GM23338 (cell line): Measurements from ENCODE around the gene ERVMER34-1. TPM values are rescaled to one million over a fixed set of nuclear protein-coding genes. Genes with fewer than 3 reads are reported as not detected.

Source experiments
- ATAC-seq: fragments of 200-7000 bp; cut with Tn5 transposase; 3 replicates; pipeline ENCODE4 v1.9.1; 2020
- DNase-seq: peaks from one replicate; pipeline ENCODE4 v3.0.0-alpha.2; 2015; ENCODE audit warnings: low spot score
- H2AFZ ChIP-seq: fragments of 200-600 bp; sonication (generic); 2 replicates; pipeline ENCODE4 v1.8.0; 2016; ENCODE audit warnings: antibody characterized with exemption, mild to moderate bottlenecking, moderate library complexity
- H3F3A ChIP-seq: fragments of 200-600 bp; sonication (generic); replicated peaks from 2 replicates; pipeline ENCODE4 v1.8.0; 2017; ENCODE audit warnings: antibody characterized with exemption, mixed run types, low read depth
- H3K27ac ChIP-seq: fragments of 200-600 bp; sonication (generic); 2 replicates; pipeline ENCODE4 v1.6.1; 2016; ENCODE audit warnings: low read depth
- H3K27me3 ChIP-seq: fragments of 200-600 bp; sonication (generic); 2 replicates; pipeline ENCODE4 v1.8.0; 2016; ENCODE audit warnings: mild to moderate bottlenecking, mixed run types, moderate library complexity; ENCODE audit not compliant: insufficient read depth
- H3K36me3 ChIP-seq: fragments of 200-600 bp; sonication (generic); 2 replicates; pipeline ENCODE4 v1.8.0; 2016; ENCODE audit warnings: mild to moderate bottlenecking; ENCODE audit not compliant: insufficient read depth
- H3K4me1 ChIP-seq: fragments of 200-600 bp; sonication (generic); 2 replicates; pipeline ENCODE4 v1.8.0; 2016; ENCODE audit warnings: mild to moderate bottlenecking, moderate library complexity; ENCODE audit not compliant: insufficient read depth
- H3K4me2 ChIP-seq: fragments of 200-600 bp; sonication (generic); 2 replicates; pipeline ENCODE4 v1.7.1; 2017; ENCODE audit warnings: mixed run types
- H3K4me3 ChIP-seq: fragments of 200-600 bp; sonication (generic); 2 replicates; pipeline ENCODE4 v1.6.1; 2016; ENCODE audit warnings: mixed run types
- H3K79me2 ChIP-seq: fragments of 200-600 bp; sonication (generic); replicated peaks from 2 replicates; pipeline ENCODE4 v1.8.0; 2017; ENCODE audit warnings: mild to moderate bottlenecking; ENCODE audit not compliant: insufficient read depth
- H3K9me2 ChIP-seq: fragments of 200-600 bp; sonication (generic); 2 replicates; pipeline ENCODE4 v1.8.0; 2017; ENCODE audit not compliant: insufficient read depth
- H4K20me1 ChIP-seq: fragments of 200-600 bp; sonication (generic); replicated peaks from 2 replicates; pipeline ENCODE4 v1.8.0; 2017; ENCODE audit warnings: mild to moderate bottlenecking; ENCODE audit not compliant: insufficient read depth
- H3K27ac Mint-ChIP-seq: 2 replicates; pipeline ENCODE4 v1.8.0; 2020; ENCODE audit warnings: inconsistent platforms, mild to moderate bottlenecking, moderate library complexity, mixed read lengths
- H3K27me3 Mint-ChIP-seq: 3 replicates; pipeline ENCODE4 v1.8.0; 2022; ENCODE audit warnings: low read depth, mild to moderate bottlenecking, moderate library complexity, mixed read lengths, inconsistent platforms; ENCODE audit not compliant: insufficient read depth, poor library complexity
- H3K36me3 Mint-ChIP-seq: 3 replicates; pipeline ENCODE4 v1.8.0; 2021; ENCODE audit warnings: low read depth, mild to moderate bottlenecking, inconsistent platforms, moderate library complexity, mixed read lengths
- H3K4me1 Mint-ChIP-seq: 3 replicates; pipeline ENCODE4 v1.8.0; 2020; ENCODE audit warnings: mild to moderate bottlenecking, inconsistent platforms, mixed read lengths
- H3K4me3 Mint-ChIP-seq: 3 replicates; pipeline ENCODE4 v1.8.0; 2021; ENCODE audit warnings: moderate library complexity, mild to moderate bottlenecking, inconsistent platforms, mixed read lengths
- H3K9me3 Mint-ChIP-seq: 3 replicates; pipeline ENCODE4 v1.8.0; 2020; ENCODE audit warnings: moderate library complexity, mild to moderate bottlenecking, inconsistent platforms, mixed read lengths
- CREB1 ChIP-seq: fragments of 250-450 bp; sonication (Bioruptor Pico); IDR thresholded peaks from 2 replicates; pipeline ENCODE4 v1.5.0; 2020; ENCODE audit warnings: low read depth, mild to moderate bottlenecking, moderate library complexity
- CTCF ChIP-seq, 2 experiments: fragments of 200-600 bp in 1 of 2; sonication (generic) in 1 of 2; conservative IDR thresholded peaks; 2 replicates each; pipeline versions ENCODE4 v1.5.1 to v1.6.1; 2016 to 2017; ENCODE audit warnings: antibody characterized with exemption in 2 of 2, low read depth in 2 of 2, mild to moderate bottlenecking in 2 of 2, moderate library complexity in 1 of 2
- ETS1 ChIP-seq: IDR thresholded peaks from 2 replicates; pipeline ENCODE4 v1.6.1; 2016; ENCODE audit warnings: antibody characterized with exemption
- EZH2 ChIP-seq: fragments of 200-600 bp; sonication (generic); IDR thresholded peaks from one replicate; pipeline ENCODE4 v1.8.0; 2017; ENCODE audit warnings: antibody characterized with exemption, mild to moderate bottlenecking, low read depth; ENCODE audit not compliant: unreplicated experiment
- EZH2phosphoT487 ChIP-seq: fragments of 200-600 bp; sonication (generic); IDR thresholded peaks from one replicate; pipeline ENCODE4 v1.8.1; 2018; ENCODE audit warnings: antibody characterized with exemption; ENCODE audit not compliant: unreplicated experiment
- JUNB ChIP-seq: IDR thresholded peaks from one replicate; pipeline ENCODE4 v1.6.1; 2016; ENCODE audit warnings: antibody characterized with exemption; ENCODE audit not compliant: unreplicated experiment
- NANOG ChIP-seq: IDR thresholded peaks from 2 replicates; pipeline ENCODE4 v1.6.1; 2016; ENCODE audit warnings: antibody characterized with exemption, borderline replicate concordance
- POLR2AphosphoS5 ChIP-seq: IDR thresholded peaks from 2 replicates; pipeline ENCODE4 v1.6.1; 2016; ENCODE audit warnings: antibody characterized with exemption, low read depth
- REST ChIP-seq: IDR thresholded peaks from one replicate; pipeline ENCODE4 v1.6.1; 2018; ENCODE audit warnings: antibody characterized with exemption; ENCODE audit not compliant: unreplicated experiment
- STAT1 ChIP-seq: IDR thresholded peaks from one replicate; pipeline ENCODE4 v1.6.1; 2016; ENCODE audit warnings: antibody characterized with exemption; ENCODE audit not compliant: unreplicated experiment
- ZNF114 ChIP-seq: fragments of 250-450 bp; sonication (Bioruptor Pico); IDR thresholded peaks from 2 replicates; pipeline ENCODE4 v1.5.0; 2020; ENCODE audit warnings: mild to moderate bottlenecking, moderate library complexity
- ZNF331 ChIP-seq: fragments of 250-450 bp; sonication (Bioruptor Pico); IDR thresholded peaks from 2 replicates; pipeline ENCODE4 v1.5.0; 2020; ENCODE audit warnings: low read depth, mild to moderate bottlenecking, moderate library complexity
- ZNF462 ChIP-seq: fragments of 250-450 bp; sonication (Bioruptor Pico); IDR thresholded peaks from 2 replicates; pipeline ENCODE4 v1.5.0; 2020; ENCODE audit warnings: mild to moderate bottlenecking, moderate library complexity
- polyA plus RNA-seq: library from polyadenylated mRNA; unstranded; fragments of >200 nt; fragmentation: Nextera tagmentation; extraction: Ambion mirVana; gene quantifications from 2 replicates; pipeline ENCODE4 v1.2.1, GENCODE V29; 2016
- total RNA-seq: library from RNA; depleted of rRNA; stranded (reverse); fragments of >200 nt; shearing (Covaris generic); gene quantifications from 2 replicates; pipeline ENCODE4 v1.2.3, GENCODE V29; 2014

Gene ERVMER34-1
- total and polyA plus RNA-seq, 2 experiments from 2014 or later: 15.9 to 34.1 TPM

GRCh38 chr4:52750213-52750612, 1.0 kb downstream of the ERVMER34-1 start:
- Histone ChIP-seq H3K4me2 (peak overlapping the region; percentile 84), H2AFZ (peak overlapping the region; percentile 95), H3K79me2 (peaks cover 20% of the 10 kb centered on the region), H3F3A (peaks cover 14% of the 10 kb centered on the region), H3K4me3 (peak overlapping the region; percentile 68), H3K9me2 (peaks cover 11% of the 10 kb centered on the region), H4K20me1 (no peaks in the 10 kb centered on the region; the same call in 1 of the 2 replicates), H3K4me1 (peaks cover 13% of the 10 kb centered on the region; the same call in 1 of the 2 replicates), H3K27me3 (peaks cover 28% of the 10 kb centered on the region), H3K36me3 (peaks cover 29% of the 10 kb centered on the region), H3K27ac (no peak overlapping the region)
- no peak for TF ChIP-seq REST
- TF ChIP-seq ZNF331 (CRISPR knock-in tag): no peak
- TF ChIP-seq ZNF462 (CRISPR knock-in tag): no peak
- no peak for TF ChIP-seq ETS1
- TF ChIP-seq JUNB: no peak
- TF ChIP-seq ZNF114 (CRISPR knock-in tag): no peak
- no peak for TF ChIP-seq NANOG
- no peak for TF ChIP-seq CTCF (conservative IDR thresholded peaks at IDR 0.05; ENCODE audit: low read depth in 2 of 2)
- no peak for TF ChIP-seq CREB1 (CRISPR knock-in tag)
- no peak for TF ChIP-seq EZH2phosphoT487
- TF ChIP-seq POLR2AphosphoS5: no peak
- TF ChIP-seq EZH2: no peak
- TF ChIP-seq STAT1: no peak
- DNase-seq (no peak), ATAC-seq (no peak)
- H3K36me3 Mint-ChIP-seq: peaks cover 54% of the 10 kb centered on the region
- peaks cover 7% of the 10 kb centered on the region for H3K4me1 Mint-ChIP-seq
- no peak overlapping the region for H3K27ac Mint-ChIP-seq
- H3K9me3 Mint-ChIP-seq: peaks cover 20% of the 10 kb centered on the region
- H3K27me3 Mint-ChIP-seq: peaks cover 32% of the 10 kb centered on the region
- peak overlapping the region; percentile 64 for H3K4me3 Mint-ChIP-seq
